GM10266 (cell line): ENCODE data around the gene INF2.

Source experiments
- DNase-seq: peaks from one replicate; pipeline ENCODE4 v3.0.0; 2012; ENCODE audit errors: extremely low spot score
- TF ChIP-seq, protein P1 (sequence below): IDR thresholded peaks from 2 replicates; pipeline ENCODE4 v1.5.1; 2012; ENCODE audit warnings: mild to moderate bottlenecking, low read depth; ENCODE audit not compliant: control insufficient read depth, insufficient read depth; ENCODE audit errors: missing control alignments

Gene INF2

DNA sequence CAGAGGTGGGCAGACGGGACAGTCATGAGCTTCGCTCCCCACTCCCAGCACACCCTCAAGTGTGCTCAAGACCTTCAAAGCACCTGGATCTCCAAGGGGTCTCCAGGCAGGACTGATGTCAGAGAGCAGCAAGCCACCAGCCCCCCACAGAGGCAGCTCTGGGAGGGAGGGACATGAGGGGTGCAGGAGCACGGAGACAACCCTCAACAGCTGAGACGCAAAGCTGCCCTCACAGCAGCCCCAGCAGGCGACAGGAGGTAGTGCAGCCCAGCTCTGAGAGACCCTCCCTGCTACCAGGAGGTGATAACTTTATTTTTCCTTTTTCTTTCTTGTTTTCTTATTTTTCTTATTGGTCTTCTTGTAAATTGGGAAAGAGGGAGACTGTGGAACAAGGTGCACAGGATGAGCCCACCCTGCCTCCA lies 81.4 kb downstream of the INF2 start:
- TF ChIP-seq, protein P1, sequence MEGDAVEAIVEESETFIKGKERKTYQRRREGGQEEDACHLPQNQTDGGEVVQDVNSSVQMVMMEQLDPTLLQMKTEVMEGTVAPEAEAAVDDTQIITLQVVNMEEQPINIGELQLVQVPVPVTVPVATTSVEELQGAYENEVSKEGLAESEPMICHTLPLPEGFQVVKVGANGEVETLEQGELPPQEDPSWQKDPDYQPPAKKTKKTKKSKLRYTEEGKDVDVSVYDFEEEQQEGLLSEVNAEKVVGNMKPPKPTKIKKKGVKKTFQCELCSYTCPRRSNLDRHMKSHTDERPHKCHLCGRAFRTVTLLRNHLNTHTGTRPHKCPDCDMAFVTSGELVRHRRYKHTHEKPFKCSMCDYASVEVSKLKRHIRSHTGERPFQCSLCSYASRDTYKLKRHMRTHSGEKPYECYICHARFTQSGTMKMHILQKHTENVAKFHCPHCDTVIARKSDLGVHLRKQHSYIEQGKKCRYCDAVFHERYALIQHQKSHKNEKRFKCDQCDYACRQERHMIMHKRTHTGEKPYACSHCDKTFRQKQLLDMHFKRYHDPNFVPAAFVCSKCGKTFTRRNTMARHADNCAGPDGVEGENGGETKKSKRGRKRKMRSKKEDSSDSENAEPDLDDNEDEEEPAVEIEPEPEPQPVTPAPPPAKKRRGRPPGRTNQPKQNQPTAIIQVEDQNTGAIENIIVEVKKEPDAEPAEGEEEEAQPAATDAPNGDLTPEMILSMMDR: peak; percentile 25
- no peak for DNase-seq

DNA sequence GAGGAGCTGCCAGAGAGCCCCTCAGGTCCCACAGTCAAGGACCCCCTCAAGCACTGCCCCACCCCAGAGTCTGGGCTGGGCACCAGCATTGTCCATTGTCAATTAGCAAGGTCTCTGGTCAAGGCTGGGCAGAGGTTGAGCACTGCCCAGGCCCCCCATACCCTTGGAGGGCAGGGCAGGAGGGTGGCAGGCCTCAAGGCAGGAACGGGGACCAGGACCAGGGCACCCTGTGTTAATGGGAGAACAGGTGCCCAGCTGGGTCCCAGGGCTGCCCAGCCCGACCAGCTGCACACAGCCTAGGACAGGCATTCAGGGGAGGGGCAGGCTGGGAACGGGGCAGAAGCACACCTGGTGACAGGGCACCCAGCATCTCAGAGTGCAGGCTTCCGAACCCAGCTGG lies 82.0 kb downstream of the INF2 start:
- TF ChIP-seq, protein P1: no peak
- DNase-seq: no peak
